ENCODE measurements around the gene MFAP1. TPM values are rescaled to one million over a fixed set of nuclear protein-coding genes. Genes with fewer than 3 reads are reported as not detected.
"Not testable (repeated sequence)": the region's sequence is repeated elsewhere in the genome, so short reads cannot be mapped to it uniquely, and the experiment has no call there.

The MFAP1 gene
- total RNA-seq, 2 donors from 2014 or later = 16.9 to 17.8 TPM

- DNase-seq (peak; percentile 86), ATAC-seq (peak; percentile 85 to 88)
- intact Hi-C loops (cut with DNase I) = no loop called here
These were observed 2.2 kb upstream of the MFAP1 start, which contains the start of gene WDR76 for GRCh38 chr15:43826508-43827341. TSS of gene WDR76 (plus strand) at chr15:43827002. CDS start at chr15:43827033, 31 bp downstream.

- no peak for ATAC-seq
- no peak for DNase-seq
- intact Hi-C loops (cut with DNase I) = no loop called here
These were observed 1.6 kb upstream of the MFAP1 start for GRCh38 chr15:43826029-43826507.

- intact Hi-C loops (cut with DNase I); ATAC-seq; DNase-seq: not testable (repeated sequence)
These were observed 815 bp upstream of the MFAP1 start for GRCh38 chr15:43825305-43825704.

DNA sequence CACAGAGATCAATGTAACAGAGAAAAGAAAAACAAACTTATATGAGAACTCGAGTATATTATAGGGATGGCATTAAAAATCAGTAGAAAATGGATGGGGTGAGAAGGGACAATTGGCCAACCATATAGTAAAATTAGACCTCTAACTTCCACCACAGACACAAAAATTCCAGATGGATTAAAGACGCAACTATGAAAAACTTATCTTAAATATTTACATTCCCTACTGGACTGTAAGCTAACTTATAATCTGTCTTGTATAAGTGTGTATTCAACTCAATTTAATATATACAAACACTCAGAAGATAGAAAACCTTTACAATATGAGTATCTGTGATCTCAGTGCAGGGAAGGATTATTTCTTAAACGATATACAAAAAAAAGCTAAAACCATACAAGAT is 3.0 kb downstream of the MFAP1 start:
- no peak for DNase-seq
- intact Hi-C loops (cut with DNase I) = no loop called here
- no peak for ATAC-seq

DNA sequence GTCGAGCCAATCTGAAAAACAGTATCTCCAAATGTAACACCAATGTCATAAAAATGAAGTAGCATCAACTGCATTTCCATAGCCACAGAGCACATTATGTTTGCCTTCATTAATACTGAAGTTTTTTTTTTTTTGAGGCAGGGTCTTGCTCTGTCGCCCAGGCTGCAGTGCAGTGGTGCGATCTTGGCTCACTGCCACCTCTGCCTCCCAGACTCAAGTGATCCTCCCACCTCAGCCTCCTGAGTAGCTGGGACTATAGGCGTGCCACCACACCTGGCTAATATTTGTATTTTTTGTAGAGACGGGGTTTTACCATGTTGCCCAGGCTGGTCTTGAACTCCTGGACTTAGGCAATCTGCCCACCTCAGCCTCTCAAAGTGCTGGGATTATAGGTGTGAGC is 9.4 kb downstream of the MFAP1 start:
- ATAC-seq; intact Hi-C loops (cut with DNase I); DNase-seq: not testable (repeated sequence)

DNA sequence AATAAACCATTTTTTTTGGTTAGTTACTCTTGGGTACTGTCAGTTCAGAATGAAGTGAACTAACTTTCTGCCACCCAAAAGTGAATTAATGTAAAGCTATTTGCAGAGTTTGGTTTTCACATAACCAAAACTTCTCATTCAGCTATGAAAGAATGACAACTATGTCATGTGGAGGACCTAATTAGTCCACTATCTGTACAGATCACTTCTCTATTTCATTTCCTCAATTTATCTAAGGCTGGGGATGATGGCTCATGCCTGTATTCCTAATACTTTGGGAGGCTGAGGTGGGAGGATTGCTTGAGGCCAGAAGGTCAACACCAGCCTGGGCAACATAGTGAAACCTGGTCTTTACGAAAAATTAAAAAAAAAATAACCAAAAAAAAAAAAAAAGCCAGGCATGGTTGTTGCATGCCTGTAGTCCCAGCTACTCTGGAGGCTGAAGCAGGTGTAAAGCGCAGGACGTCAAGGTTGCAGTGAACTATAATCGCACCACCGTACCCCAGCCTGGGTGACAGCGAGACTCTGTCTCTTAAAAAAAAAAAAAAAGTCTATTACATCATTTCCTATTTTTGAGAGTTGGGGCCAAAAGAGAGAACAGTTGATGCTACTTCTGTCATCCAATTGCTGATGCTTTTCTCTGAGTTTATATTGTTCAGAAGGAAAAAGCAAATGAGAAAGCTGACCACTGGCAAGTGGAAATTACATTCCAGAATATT is 15.4 kb downstream of the MFAP1 start:
- ATAC-seq (no peak), DNase-seq (no peak)
- intact Hi-C loops (cut with DNase I) = no loop called here

GRCh38 chr15:43808435-43808950 is 16.0 kb downstream of the MFAP1 start:
- no peak for ATAC-seq
- no peak for DNase-seq
- intact Hi-C loops (cut with DNase I) = no loop called here

DNA sequence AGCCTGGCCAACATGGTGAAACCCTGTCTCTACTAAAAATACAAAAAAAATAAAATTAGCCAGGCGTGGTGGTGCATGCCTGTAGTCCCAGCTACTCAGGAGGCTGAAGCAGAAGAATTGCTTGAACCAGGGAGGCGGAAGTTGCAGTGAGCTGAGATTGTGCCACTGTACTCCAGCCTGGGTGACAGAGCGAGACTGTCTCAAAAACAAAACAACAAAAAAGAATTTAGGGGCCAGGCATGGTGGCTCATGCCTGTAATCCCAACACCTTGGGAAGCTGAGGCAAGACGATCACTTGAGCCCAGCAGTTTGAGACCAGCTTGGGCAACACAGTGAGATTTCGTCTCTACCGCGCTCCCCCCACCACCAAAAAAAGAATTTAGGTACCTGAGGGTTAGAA is 21.8 kb downstream of the MFAP1 start:
- DNase-seq; intact Hi-C loops (cut with DNase I); ATAC-seq: not testable (repeated sequence)

DNA sequence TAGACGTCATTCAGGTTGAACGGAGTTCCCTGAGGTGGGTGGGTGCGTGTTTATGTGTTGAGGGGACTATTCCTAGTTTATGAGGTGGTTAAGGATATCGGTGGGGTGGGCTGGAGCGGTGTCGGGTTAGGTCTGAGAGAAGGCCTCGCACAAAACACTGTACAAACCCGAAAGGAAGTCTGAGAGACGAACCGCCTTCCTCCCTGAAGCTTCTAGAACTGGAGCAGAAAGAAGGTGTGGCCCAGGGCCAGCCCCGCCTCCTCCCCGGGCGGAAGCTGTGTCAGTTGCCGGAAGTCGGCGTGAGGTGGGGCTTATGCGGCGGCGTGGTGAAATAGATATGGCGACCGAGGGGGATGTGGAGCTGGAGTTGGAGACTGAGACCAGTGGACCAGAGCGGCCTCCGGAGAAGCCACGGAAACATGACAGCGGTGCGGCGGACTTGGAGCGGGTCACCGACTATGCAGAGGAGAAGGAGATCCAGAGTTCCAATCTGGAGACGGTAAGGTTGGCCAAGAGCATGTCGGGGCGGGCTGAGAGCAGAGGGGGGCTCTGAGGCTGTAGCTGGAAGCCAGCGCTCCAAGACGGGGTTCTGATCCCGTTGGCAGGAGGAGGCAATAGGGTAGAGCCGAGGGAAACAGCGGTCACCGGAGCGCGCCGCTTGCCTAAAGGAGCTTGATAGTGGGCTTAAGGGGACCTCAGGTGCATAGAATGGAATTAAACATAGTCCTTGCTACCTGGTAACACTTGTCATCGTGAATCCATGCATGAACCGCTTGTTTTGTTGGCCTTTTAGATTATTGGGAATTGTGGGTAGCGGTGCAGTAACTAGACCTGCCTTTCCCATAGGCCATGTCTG is 24.0 kb downstream of the MFAP1 start, which contains the start of gene HYPK:
TSS of gene HYPK (plus strand) at position 314 of the 856 bp plus-strand sequence. CDS start at position 338, 24 bp downstream.
- intact Hi-C loops (cut with DNase I) = no loop called here
- DNase-seq (peak; percentile 95), ATAC-seq (peak; percentile 91 to 97)

GRCh38 chr15:43799945-43800285 is 24.6 kb downstream of the MFAP1 start, which contains the start of gene SERINC4:
TSS of gene SERINC4 (minus strand) at chr15:43800220. CDS start at chr15:43799986, 234 bp downstream.
- ATAC-seq (peak in 1 of 2 donors; percentile 7), DNase-seq (no peak)
- intact Hi-C loops (cut with DNase I) = no loop called here

DNA sequence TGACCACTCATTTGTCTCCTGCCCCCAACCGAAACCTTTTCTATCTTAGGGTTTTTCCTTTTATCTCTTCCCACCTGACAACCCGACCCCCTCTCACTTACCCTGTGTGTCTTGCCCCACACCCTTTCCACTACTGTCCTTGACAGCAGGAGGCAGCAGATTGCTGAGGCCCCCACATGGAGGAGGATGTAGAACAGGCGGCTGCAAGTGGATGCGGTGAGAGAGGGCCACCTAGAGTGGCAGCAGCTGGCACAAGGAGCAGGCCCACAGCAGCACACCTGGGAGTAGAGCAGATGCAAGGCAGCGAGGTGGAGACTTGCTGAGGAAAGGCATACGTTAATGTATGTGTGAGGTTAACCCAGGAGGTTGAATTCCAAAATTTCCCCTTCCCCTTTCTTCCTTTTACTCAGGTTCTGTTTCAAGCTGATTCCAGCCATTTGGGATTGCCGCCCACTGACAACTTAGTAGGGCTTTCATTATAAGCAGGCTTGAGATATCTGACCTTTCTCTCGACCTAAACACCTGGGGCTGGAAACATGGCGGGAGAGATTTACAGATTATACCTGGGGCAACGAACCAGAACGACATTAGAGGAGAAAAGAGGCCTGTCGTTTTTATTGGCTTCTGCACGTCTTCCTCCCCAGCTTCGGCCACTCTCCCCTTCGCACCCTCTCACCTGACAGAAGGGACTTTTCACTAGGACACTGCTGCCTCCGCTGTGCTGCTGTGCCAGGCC is 25.1 kb downstream of the MFAP1 start:
- ATAC-seq (no peak), DNase-seq (no peak)
- intact Hi-C loops (cut with DNase I) = no loop called here

GRCh38 chr15:43796566-43796965 is 27.9 kb downstream of the MFAP1 start:
- intact Hi-C loops (cut with DNase I) = no loop called here
- ATAC-seq = no peak
- no peak for DNase-seq

GRCh38 chr15:43795997-43796396 is 28.5 kb downstream of the MFAP1 start:
- DNase-seq (no peak), ATAC-seq (no peak)
- intact Hi-C loops (cut with DNase I) = no loop called here

DNA sequence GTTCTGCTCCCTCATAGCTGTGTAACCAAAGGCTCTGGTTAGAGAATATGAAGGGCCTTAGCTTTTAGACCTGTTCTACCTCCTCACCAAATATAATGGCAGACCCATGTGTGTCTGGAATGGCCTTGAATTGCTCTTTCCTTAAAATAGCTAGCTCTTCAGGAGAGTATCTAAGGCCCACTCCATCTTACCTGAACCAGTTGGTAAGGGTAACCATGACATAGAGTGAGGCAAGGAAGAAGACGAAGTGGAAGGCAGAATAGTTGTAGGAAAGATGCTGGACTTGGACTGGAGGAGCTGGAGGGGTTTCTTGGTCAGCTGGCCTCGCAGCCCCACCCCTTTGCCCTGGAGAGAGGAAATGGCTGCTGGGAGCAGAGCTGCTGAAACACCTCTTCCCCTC is 29.3 kb downstream of the MFAP1 start:
- intact Hi-C loops (cut with DNase I) = no loop called here
- DNase-seq (no peak), ATAC-seq (no peak)

GRCh38 chr15:43794269-43795037 is 30.0 kb downstream of the MFAP1 start:
- intact Hi-C loops (cut with DNase I) = no loop called here
- peak; percentile 52 for DNase-seq
- no peak for ATAC-seq

DNA sequence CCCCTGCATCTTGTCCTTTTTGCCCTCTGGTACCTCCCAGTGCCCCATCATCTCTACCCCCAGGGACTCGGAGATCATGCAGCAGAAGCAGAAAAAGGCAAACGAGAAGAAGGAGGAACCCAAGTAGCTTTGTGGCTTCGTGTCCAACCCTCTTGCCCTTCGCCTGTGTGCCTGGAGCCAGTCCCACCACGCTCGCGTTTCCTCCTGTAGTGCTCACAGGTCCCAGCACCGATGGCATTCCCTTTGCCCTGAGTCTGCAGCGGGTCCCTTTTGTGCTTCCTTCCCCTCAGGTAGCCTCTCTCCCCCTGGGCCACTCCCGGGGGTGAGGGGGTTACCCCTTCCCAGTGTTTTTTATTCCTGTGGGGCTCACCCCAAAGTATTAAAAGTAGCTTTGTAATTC is 30.8 kb downstream of the MFAP1 start:
- DNase-seq (no peak), ATAC-seq (no peak)
- intact Hi-C loops (cut with DNase I) = no loop called here

- ATAC-seq = peak in 1 of 2 donors; percentile 13
- peak; percentile 62 for DNase-seq
- intact Hi-C loops (cut with DNase I) = no loop called here
These were observed 31.6 kb downstream of the MFAP1 start for GRCh38 chr15:43792761-43793476.
